Glomerular visceral epithelial cell (primary cell): Measurements from ENCODE around the gene ST7L.
"Not testable (repeated sequence)": the region's sequence is repeated elsewhere in the genome, so short reads cannot be mapped to it uniquely, and the experiment has no call there.

Source experiments
- DNase-seq: peaks from one replicate; pipeline ENCODE4 v3.0.0-alpha.2; 2016; ENCODE audit errors: extremely low spot score

ST7L gene

GRCh38 chr1:112492076-112492475 is 126.9 kb downstream of the ST7L start:
- DNase-seq, result no peak

DNA sequence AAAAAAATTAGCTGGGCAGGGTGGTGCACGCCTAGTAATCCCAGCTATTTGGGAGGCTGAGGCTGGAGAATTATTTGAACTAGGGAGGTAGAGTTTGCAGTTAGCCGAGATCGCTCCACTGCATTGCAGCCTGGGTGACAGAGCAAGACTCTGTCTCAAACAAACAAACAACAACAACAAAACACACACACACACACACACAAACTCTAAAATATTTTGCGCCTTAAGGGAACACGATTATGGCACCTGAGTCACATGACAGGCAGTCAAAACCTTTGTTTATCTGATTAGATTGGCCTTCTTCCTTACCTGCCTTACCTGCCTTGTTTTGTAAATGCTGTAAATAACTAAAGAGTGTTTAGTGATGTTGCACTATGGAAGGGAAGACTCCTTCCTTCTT is 130.8 kb downstream of the ST7L start:
- no peak for DNase-seq

- DNase-seq, result not testable (repeated sequence)
Measured at GRCh38 chr1:112487686-112488085, 131.3 kb downstream of the ST7L start.

- not testable (repeated sequence) for DNase-seq
Measured at GRCh38 chr1:112486063-112486462, 132.9 kb downstream of the ST7L start.

DNA sequence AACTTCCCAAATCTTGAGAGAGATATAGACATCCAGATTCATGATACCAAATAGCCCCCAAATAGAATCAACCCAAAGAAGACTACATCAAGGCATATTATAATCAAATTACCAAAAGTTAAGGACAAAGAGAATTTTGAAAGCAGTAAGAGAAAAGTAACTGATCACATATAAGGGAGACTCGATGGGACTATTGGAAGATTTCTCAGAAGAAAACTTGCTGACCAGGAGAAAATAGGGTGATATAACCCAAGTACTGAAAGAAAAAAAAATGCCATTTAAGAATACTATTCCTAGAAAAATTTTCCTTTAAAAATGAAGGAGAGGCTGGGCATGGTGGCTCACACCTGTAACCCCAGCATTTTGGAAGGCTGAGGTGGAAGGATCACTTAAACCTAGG is 140.6 kb downstream of the ST7L start:
- DNase-seq, result no peak

DNA sequence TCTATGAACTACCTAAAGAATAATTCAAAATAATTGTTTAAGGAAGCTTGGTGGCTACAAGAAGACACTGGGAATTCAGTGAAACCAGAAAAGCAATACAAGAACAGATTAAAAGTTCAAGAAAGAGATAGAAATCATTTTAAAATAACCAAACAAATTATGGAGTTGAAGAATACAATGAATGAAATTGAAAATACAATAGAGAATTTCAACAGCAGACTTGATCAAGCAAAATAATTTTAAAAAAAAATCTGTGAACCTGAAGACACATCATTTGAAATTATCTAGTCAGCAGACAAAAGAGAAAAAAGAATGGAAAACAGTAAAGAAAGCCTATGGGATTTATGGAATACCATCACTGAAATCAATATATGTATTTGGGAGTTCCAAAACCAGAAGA is 141.4 kb downstream of the ST7L start:
- DNase-seq, result no peak
